Body of pancreas (tissue), 4 donors: ENCODE data around the gene TSPAN14. TPM values are rescaled to one million over a fixed set of nuclear protein-coding genes. Genes with fewer than 3 reads are reported as not detected.

Source experiments
- ATAC-seq: fragments of 150-250 bp; one replicate; pipeline ENCODE4 v1.9.1; 2016
- DNase-seq, 4 donors: peaks; one replicate each; pipeline ENCODE4 v3.0.0-alpha.2; 2019
- H3K27ac ChIP-seq, 4 donors: fragments of 200-600 bp; sonication (generic); 1 replicate in 3 of 4; 2 replicates in 1 of 4; pipeline versions ENCODE4 v1.5.1 to v1.6.1; 2016 to 2019; ENCODE audit warnings: mild to moderate bottlenecking in 1 of 4, mixed read lengths in 1 of 4, moderate library complexity in 1 of 4
- H3K27me3 ChIP-seq, 2 donors: fragments of 200-600 bp; sonication (generic); one replicate each; pipeline ENCODE4 v1.6.0; 2016; ENCODE audit warnings: mild to moderate bottlenecking in 1 of 2
- H3K36me3 ChIP-seq, 2 donors: fragments of 200-600 bp; sonication (generic); replicated peaks in 1 of 2; 2 replicates each; pipeline ENCODE4 v1.5.1; 2016; ENCODE audit warnings: low read depth in 2 of 2; ENCODE audit not compliant: insufficient read depth in 1 of 2
- H3K4me1 ChIP-seq: fragments of 200-600 bp; sonication (generic); one replicate; pipeline ENCODE4 v1.6.0; 2016
- H3K4me3 ChIP-seq, 2 donors: fragments of 200-600 bp; sonication (generic); 1 replicate in 1 of 2; 2 replicates in 1 of 2; pipeline ENCODE4 v1.5.1; 2016 to 2019
- H3K9me3 ChIP-seq, 3 donors: fragments of 200-600 bp; sonication (generic); 1 replicate in 2 of 3; 2 replicates in 1 of 3; pipeline ENCODE4 v1.5.1; 2016
- POLR2A ChIP-seq, 3 donors: fragments of 450-650 bp; IDR thresholded peaks; one replicate each; pipeline ENCODE4 v1.6.1; 2016; ENCODE audit warnings: antibody characterized with exemption in 3 of 3, mild to moderate bottlenecking in 2 of 3
- WGBS, 2 donors: methylation state at CpG; one replicate each; pipeline ENCODE4 v1.1.5; 2017; 5-methylcytosine and 5-hydroxymethylcytosine counted together
- intact Hi-C: fragments of 100-400 bp; cut with DNase I; formaldehyde crosslinking; loops from one replicate; pipeline ENCODE4 v1.15.1; 2023
- total RNA-seq, 2 donors: library from RNA; depleted of rRNA; stranded (reverse); fragments of >200 nt; gene quantifications; one replicate each; pipeline ENCODE4 v1.1.0, GENCODE V29; 2016
- TF ChIP-seq, protein P1 (sequence below), 7 experiments: fragments of 450-650 bp in 4 of 7; fragments of 200-600 bp in 3 of 7; sonication (generic) in 3 of 7; IDR thresholded peaks; one replicate each; pipeline ENCODE4 v1.5.1; 2016 to 2019; ENCODE audit warnings: antibody characterized with exemption in 7 of 7

Gene TSPAN14
- total RNA-seq, 2 donors from 2014 or later: 22.3 to 63.0 TPM

DNA sequence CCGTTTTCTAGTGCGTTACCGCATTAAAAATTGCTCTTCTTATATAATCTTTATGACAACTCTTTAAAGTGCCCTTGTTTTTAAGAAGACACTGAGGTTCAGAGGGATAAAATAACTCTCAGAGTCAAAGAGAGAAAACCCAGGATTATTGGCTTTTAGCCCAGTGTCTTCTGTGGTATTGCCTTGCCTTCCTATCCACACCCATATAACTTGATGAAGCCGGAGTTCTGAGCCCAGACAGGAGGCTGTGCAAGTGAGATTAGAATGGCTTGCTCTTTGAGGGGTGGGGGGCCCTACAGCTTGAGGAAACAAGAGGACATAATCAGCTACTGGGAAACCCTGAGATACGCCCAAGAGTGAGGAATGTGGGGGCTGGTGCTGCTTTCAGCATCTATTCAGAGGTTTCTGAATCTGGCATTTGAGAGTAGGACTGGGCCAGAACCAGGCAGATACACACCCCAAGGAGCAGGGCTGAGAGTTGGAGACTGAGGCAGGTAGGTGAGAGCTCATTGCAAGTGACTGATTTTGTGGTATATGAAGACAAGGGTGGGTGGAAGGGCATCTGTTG lies 43.4 kb upstream of the TSPAN14 start:
- Histone ChIP-seq H3K9me3 (no peaks in the 10 kb centered on the region), H3K27ac (peak overlapping the region in 1 of 4 donors; percentile 9), H3K36me3 (no peaks in the 10 kb centered on the region), H3K4me3 (no peak overlapping the region), H3K4me1 (peaks cover 49% of the 10 kb centered on the region), H3K27me3 (no peaks in the 10 kb centered on the region)
- DNase-seq: no peak
- no peak for ATAC-seq
- intact Hi-C loops: no loop called here
- WGBS, 2 donors: 83 to 91% methylated on average over 5 of the region's 5 CpGs
- TF ChIP-seq, protein P1, sequence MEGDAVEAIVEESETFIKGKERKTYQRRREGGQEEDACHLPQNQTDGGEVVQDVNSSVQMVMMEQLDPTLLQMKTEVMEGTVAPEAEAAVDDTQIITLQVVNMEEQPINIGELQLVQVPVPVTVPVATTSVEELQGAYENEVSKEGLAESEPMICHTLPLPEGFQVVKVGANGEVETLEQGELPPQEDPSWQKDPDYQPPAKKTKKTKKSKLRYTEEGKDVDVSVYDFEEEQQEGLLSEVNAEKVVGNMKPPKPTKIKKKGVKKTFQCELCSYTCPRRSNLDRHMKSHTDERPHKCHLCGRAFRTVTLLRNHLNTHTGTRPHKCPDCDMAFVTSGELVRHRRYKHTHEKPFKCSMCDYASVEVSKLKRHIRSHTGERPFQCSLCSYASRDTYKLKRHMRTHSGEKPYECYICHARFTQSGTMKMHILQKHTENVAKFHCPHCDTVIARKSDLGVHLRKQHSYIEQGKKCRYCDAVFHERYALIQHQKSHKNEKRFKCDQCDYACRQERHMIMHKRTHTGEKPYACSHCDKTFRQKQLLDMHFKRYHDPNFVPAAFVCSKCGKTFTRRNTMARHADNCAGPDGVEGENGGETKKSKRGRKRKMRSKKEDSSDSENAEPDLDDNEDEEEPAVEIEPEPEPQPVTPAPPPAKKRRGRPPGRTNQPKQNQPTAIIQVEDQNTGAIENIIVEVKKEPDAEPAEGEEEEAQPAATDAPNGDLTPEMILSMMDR (IDR thresholded peaks at IDR 0.05): no peak
- no peak for TF ChIP-seq POLR2A (IDR thresholded peaks at IDR 0.05)

- H3K4me3 ChIP-seq: no peak overlapping the region
- H3K36me3 ChIP-seq: no peaks in the 10 kb centered on the region
- 48% methylated on average over 2 of the region's 2 CpGs; no CpG with 5 or more reads in 1 of the 2 donors for WGBS, 2 donors
- H3K9me3 ChIP-seq: no peaks in the 10 kb centered on the region
- peak overlapping the region in 1 of 4 donors; percentile 9 for H3K27ac ChIP-seq
- TF ChIP-seq, protein P1 (IDR thresholded peaks at IDR 0.05): no peak
- TF ChIP-seq POLR2A (IDR thresholded peaks at IDR 0.05): no peak
- peaks cover 52% of the 10 kb centered on the region for H3K4me1 ChIP-seq
- intact Hi-C loops: no loop called here
- DNase-seq (peak; percentile 42 to 72 (median 58)), ATAC-seq (no peak)
- H3K27me3 ChIP-seq: no peaks in the 10 kb centered on the region
Observed at GRCh38 chr10:80411267-80411668, 42.8 kb upstream of the TSPAN14 start.

DNA sequence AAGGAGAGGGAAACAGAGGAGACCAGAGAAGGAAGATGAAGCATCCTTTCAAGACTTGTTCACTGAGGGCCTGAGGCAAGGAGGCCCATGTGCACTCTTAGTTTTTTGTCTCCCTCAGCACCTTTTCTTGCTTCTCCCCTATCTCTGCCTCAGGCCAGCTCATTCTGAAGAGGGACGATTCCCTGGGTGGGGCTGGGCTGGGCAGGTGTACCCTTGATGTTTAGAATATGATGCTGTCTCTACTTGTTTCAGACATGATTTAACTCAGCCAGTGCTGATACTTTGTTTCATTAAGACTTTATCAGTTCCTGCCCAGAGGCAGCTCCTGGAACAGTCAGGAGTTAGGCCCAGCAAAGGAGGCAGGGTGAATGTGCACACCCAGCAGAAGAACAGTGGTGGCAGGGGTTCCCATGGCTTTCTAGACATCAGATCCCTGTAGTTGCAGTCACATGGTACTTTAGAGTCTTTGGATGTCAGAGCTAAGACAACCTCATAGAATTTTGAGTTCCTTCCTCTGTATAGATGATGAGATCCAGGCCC lies 42.4 kb upstream of the TSPAN14 start:
- DNase-seq: no peak

DNA sequence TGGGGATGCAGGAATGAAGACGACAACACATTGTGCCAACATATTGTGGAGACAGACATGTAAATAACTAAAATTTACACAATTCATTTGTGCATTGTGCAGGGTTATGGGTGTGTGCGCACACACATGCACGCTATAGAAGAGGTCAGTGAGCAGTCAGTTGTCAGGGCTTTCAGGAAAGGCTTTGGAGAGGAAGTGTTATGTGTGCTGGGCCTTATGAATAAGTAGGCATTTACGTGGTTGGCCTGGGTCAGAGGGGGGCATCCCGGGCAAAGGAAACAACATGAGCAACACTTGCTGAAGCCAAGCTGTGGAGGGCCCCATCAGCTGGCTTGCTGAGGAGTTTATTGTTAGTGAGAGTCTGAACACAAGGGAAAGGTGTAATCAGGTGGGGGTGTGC lies 41.6 kb upstream of the TSPAN14 start:
- ATAC-seq (no peak), DNase-seq (no peak)
- Histone ChIP-seq H3K27me3 (no peaks in the 10 kb centered on the region), H3K4me1 (peaks cover 56% of the 10 kb centered on the region), H3K36me3 (no peaks in the 10 kb centered on the region), H3K27ac (no peak overlapping the region), H3K9me3 (no peaks in the 10 kb centered on the region), H3K4me3 (no peak overlapping the region)
- 86 to 87% methylated on average over 5 of the region's 5 CpGs for WGBS, 2 donors
- TF ChIP-seq, protein P1 (IDR thresholded peaks at IDR 0.05): no peak
- no peak for TF ChIP-seq POLR2A (IDR thresholded peaks at IDR 0.05)
- intact Hi-C loops: no loop called here

More for the DNA sequence above, 42.4 kb upstream of the TSPAN14 start:
- no peaks in the 10 kb centered on the region for H3K36me3 ChIP-seq
- H3K27me3 ChIP-seq: no peaks in the 10 kb centered on the region
- intact Hi-C loops: no loop called here
- 94 to 100% methylated on average over 1 of the region's 1 CpG for WGBS, 2 donors
- peaks cover 57% of the 10 kb centered on the region for H3K4me1 ChIP-seq
- H3K27ac ChIP-seq: no peak overlapping the region
- H3K9me3 ChIP-seq: no peaks in the 10 kb centered on the region
- no peak overlapping the region for H3K4me3 ChIP-seq
- no peak for ATAC-seq
- TF ChIP-seq, protein P1 (IDR thresholded peaks at IDR 0.05): no peak
- TF ChIP-seq POLR2A (IDR thresholded peaks at IDR 0.05): no peak
